Skeletal muscle satellite cell (primary cell): ENCODE results near the gene ITGAX. TPM values are rescaled to one million over a fixed set of nuclear protein-coding genes. Genes with fewer than 3 reads are reported as not detected.
"Not testable (repeated sequence)": the region's sequence is repeated elsewhere in the genome, so short reads cannot be mapped to it uniquely, and the experiment has no call there.

Experiments used
- H3K27me3 ChIP-seq: 2 replicates; pipeline ENCODE4 v1.7.0; 2013; ENCODE audit warnings: low read length; ENCODE audit not compliant: control insufficient read depth, insufficient read depth
- H3K36me3 ChIP-seq: 2 replicates; pipeline ENCODE4 v1.7.0; 2013; ENCODE audit warnings: mild to moderate bottlenecking, control low read depth, low read length; ENCODE audit not compliant: insufficient read depth
- H3K4me1 ChIP-seq: 2 replicates; pipeline ENCODE4 v1.7.0; 2013; ENCODE audit warnings: low read length; ENCODE audit not compliant: control insufficient read depth, insufficient read depth
- H3K4me2 ChIP-seq: 2 replicates; pipeline ENCODE4 v1.7.0; 2013; ENCODE audit warnings: mild to moderate bottlenecking, low read length
- H3K4me3 ChIP-seq: 2 replicates; pipeline ENCODE4 v1.7.0; 2013; ENCODE audit warnings: low read length
- H3K9ac ChIP-seq: 2 replicates; pipeline ENCODE4 v1.7.0; 2013; ENCODE audit warnings: mild to moderate bottlenecking, low read depth, low read length, moderate library complexity
- H3K9me3 ChIP-seq: replicated peaks from 2 replicates; pipeline ENCODE4 v1.7.0; 2013; ENCODE audit warnings: mild to moderate bottlenecking, control low read depth, low read length
- total RNA-seq: library from RNA; depleted of rRNA; stranded (reverse); fragments of >200 nt; gene quantifications from 2 replicates; pipeline ENCODE4 v1.2.3, GENCODE V29; 2012; rRNA removed

The ITGAX gene
- 2.0 and 4.3 TPM in 2 replicates for total RNA-seq

DNA sequence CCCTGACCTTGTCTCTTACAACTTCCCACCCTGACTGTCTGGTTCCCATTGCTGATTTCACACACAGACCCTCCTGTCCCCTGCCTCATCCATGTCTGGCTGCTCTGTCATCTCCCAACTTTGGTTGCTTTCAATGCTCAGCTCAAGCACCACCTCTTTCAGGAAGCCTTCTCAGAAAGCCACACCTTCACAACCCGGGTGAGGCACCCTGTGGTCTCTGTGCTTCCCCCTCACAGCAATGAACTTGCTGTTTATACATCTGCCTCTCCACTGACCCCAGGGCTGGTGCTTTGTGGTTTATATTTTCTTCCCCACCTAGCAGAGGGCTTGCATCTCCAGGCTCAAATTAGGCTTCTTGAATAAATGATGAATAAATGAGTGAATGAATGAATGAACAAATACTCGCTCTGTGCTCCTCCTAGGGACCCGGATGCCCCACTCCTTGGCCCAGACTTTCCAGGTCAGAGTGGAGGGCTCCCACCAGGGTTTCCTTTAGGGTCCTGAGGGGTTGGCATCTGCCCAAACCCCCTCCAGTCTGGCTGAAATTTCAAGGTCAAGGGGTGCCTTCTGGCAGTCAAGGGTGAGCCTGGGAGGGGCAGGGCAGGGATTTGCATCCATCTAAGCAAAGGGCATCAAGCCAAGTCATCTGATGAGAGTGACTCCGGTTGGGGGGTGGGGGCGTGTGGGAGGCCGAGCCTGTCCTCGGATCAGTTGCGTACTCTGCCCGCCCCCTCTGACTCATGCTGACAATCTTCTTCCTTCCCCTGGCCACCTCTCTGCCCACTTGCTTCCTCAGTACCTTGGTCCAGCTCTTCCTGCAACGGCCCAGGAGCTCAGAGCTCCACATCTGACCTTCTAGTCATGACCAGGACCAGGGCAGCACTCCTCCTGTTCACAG, at the start of gene ITGAX:
Gene ITGAX (plus strand): TSS at position 783 of the 898 bp plus-strand sequence. CDS start 79 bp downstream, at position 862.
- peaks cover 4% of the 10 kb centered on the region for H3K27me3 ChIP-seq
- no peaks in the 10 kb centered on the region for H3K9me3 ChIP-seq
- no peak within 1 kb of the TSS for H3K9ac ChIP-seq
- H3K4me2 ChIP-seq = no peak within 1 kb of the TSS
- no peaks in the 10 kb centered on the region for H3K36me3 ChIP-seq
- no peak within 1 kb of the TSS for H3K4me3 ChIP-seq
- H3K4me1 ChIP-seq = peaks cover 5% of the 10 kb centered on the region

DNA sequence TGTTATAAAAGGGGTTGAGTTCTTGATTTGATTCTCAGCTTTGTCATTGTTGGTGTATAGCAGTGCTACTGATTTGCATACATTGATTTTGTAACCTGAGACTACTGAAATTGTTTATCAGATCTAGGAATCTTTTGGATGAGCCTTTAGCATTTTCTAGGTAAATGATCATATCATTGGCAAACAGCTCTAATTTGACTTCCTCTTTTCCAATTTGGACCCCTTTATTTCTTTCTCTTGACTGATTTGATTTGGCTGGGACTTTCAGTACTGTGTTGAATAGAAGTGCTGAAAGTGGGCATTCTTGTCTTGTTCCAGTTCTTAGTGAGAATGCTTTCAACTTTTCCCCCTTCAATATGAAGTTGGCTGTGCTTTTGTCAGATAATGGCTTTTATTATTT, 49.8 kb upstream of the ITGAX start:
- H3K9me3 ChIP-seq = no peaks in the 10 kb centered on the region
- no peak overlapping the region for H3K4me2 ChIP-seq
- no peak overlapping the region for H3K9ac ChIP-seq
- H3K4me3 ChIP-seq = no peak overlapping the region
- no peaks in the 10 kb centered on the region for H3K4me1 ChIP-seq
- H3K36me3 ChIP-seq = no peaks in the 10 kb centered on the region
- H3K27me3 ChIP-seq = no peaks in the 10 kb centered on the region

DNA sequence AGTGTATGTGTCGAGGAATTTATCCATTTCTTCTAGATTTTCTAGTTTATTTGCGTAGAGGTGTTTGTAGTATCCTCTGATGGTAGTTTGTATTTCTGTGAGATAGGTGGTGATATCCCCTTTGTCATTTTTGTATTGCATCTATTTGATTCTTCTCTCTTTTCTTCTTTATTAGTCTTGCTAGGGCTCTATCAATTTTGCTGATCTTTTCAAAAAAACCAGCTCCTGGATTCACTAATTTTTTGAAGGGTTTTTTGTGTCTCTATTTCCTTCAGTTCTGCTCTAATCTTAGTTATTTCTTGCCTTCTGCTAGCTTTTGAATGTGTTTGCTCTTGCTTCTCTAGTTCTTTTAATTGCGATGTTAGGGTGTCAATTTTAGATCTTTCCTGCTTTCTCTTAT, 46.6 kb upstream of the ITGAX start:
- H3K4me3 ChIP-seq, H3K4me1 ChIP-seq, H3K27me3 ChIP-seq, H3K4me2 ChIP-seq, H3K36me3 ChIP-seq, H3K9ac ChIP-seq, H3K9me3 ChIP-seq: not testable (repeated sequence)

DNA sequence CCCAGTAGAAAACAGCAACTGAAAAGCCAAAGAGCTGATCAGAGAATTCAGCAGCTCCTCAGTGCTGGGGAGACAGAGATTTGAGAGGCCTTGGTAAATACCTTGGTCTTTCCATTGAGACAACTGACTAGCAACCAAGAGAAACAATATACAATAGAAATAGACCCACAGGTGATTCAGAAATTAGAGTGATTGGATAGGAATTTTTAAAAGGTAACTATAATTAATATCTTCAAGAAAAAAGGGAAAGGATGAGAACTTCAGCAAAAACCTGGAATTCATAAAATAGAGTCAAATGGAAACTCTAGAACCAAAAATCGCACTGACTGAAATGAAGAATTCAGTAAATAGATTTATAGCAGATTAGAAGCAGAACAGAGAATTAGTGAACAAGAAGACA, 32.5 kb upstream of the ITGAX start:
- no peak overlapping the region for H3K4me2 ChIP-seq
- no peak overlapping the region for H3K9ac ChIP-seq
- no peaks in the 10 kb centered on the region for H3K36me3 ChIP-seq
- peaks cover 6% of the 10 kb centered on the region for H3K9me3 ChIP-seq
- H3K27me3 ChIP-seq = peaks cover 5% of the 10 kb centered on the region
- no peak overlapping the region for H3K4me3 ChIP-seq
- no peaks in the 10 kb centered on the region for H3K4me1 ChIP-seq

DNA sequence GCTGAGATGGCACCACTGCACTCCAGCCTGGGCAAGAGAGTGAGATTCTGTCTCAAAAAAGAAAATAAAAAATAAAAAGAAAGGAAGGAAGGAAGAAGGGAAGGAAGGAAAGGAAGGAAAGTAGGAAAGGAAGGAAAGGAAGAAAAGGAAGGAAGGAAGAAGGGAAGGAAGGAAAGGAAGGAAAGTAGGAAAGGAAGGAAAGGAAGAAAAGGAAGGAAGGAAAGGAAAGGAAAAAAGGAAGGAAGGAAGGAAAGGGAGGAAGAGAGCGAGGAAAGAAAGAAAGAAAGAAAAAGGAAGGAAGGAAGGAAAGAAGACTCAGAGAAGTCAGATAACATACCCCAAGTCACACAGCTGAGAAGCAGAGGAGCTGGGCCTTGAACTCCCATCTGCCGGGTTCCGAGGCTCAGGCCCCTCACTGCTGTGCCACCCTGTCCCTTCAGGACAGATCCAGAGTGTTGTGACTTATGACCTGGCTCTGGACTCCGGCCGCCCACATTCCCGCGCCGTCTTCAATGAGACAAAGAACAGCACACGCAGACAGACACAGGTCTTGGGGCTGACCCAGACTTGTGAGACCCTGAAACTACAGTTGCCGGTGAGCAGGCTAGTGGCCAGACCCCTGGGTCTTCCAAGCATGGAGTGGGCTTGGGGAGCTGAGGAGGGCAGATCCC, 30.9 kb upstream of the ITGAX start:
- no peak overlapping the region for H3K4me3 ChIP-seq
- H3K4me1 ChIP-seq = no peaks in the 10 kb centered on the region
- peaks cover 6% of the 10 kb centered on the region for H3K9me3 ChIP-seq
- H3K9ac ChIP-seq = no peak overlapping the region
- peaks cover 5% of the 10 kb centered on the region for H3K27me3 ChIP-seq
- H3K36me3 ChIP-seq = no peaks in the 10 kb centered on the region
- no peak overlapping the region for H3K4me2 ChIP-seq

DNA sequence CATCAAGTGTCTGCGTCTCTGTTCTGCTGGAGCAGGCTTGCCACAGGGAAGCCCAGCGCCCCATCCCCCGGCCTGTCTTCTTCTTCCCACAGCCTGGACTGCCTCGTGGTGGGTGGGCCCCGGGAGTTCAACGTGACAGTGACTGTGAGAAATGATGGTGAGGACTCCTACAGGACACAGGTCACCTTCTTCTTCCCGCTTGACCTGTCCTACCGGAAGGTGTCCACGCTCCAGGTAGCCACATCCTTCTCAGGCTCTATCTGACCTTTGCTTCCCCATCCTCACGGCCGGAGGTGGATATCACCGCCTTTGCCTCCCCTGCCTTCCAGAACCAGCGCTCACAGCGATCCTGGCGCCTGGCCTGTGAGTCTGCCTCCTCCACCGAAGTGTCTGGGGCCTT, 29.8 kb upstream of the ITGAX start:
- H3K36me3 ChIP-seq = no peaks in the 10 kb centered on the region
- peaks cover 16% of the 10 kb centered on the region for H3K27me3 ChIP-seq
- H3K9me3 ChIP-seq = peaks cover 6% of the 10 kb centered on the region
- H3K4me1 ChIP-seq = no peaks in the 10 kb centered on the region
- H3K9ac ChIP-seq = no peak overlapping the region
- no peak overlapping the region for H3K4me2 ChIP-seq
- no peak overlapping the region for H3K4me3 ChIP-seq

DNA sequence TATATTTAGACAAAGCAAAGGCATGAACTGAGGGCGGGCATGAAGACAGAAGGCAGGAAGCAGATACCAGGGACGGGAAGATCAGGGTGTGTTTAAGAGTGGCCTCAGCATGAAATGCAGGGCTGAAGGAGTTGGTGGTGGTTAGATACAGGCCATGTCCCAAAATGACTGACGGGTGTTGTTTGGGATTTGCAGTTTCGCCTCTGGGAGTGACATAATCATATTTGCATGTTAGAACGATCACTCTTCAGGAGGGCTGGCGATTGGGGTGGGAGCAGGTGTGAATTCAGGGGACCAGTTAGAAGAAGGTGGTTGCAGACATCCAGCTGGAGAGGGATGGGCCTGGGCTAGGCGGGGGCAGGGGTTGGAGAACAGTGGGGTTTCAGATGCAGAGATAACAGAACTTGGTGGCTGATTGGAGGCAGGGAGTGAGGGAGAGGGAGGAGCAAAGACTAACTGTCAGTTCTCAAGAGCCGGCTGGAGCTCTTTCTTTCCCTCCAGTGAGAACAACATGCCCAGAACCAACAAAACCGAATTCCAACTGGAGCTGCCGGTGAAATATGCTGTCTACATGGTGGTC, 27.2 kb upstream of the ITGAX start:
- H3K4me2 ChIP-seq = no peak overlapping the region
- no peak overlapping the region for H3K4me3 ChIP-seq
- peaks cover 34% of the 10 kb centered on the region for H3K27me3 ChIP-seq
- H3K9ac ChIP-seq = no peak overlapping the region
- peaks cover under 1% of the 10 kb centered on the region for H3K9me3 ChIP-seq
- H3K36me3 ChIP-seq = no peaks in the 10 kb centered on the region
- H3K4me1 ChIP-seq = no peaks in the 10 kb centered on the region

DNA sequence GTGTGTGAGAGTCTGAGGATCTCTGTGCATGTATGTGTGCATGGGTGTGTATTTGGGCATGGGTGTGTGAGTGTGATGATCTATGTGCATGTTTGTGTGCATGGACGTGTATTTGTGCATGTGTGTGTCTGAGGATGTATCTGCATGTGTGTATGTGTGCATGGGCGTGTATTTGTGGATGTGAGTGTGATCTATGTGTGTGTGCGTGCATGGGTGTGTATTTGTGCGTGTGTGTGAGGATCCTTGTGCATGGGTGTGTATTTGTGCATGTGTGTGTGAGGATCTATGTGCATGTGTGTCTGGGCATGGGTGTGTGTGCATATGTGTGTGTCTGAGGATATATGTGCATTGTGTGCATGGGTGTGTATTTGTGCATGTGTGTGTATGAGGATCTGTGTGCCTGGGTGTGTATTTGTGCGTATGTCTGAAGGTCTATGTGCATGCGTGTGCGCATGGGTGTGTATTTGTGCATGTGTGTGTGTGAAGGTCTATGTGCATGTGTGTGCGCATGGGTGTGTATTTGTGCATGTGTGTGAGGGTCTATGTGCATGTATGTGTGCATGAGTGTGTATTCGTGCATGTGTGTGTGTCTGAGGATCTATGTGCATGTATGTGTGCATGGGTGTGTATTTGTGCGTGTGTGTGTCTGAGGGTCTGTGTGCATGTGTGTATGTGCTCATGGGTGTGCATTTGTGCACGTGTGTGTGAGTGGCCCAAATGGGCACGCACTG, 26.5 kb upstream of the ITGAX start:
- peaks cover 34% of the 10 kb centered on the region for H3K27me3 ChIP-seq
- H3K9me3 ChIP-seq = no peaks in the 10 kb centered on the region
- no peak overlapping the region for H3K9ac ChIP-seq
- H3K36me3 ChIP-seq = no peaks in the 10 kb centered on the region
- no peaks in the 10 kb centered on the region for H3K4me1 ChIP-seq
- H3K4me3 ChIP-seq = no peak overlapping the region
- H3K4me2 ChIP-seq = no peak overlapping the region

DNA sequence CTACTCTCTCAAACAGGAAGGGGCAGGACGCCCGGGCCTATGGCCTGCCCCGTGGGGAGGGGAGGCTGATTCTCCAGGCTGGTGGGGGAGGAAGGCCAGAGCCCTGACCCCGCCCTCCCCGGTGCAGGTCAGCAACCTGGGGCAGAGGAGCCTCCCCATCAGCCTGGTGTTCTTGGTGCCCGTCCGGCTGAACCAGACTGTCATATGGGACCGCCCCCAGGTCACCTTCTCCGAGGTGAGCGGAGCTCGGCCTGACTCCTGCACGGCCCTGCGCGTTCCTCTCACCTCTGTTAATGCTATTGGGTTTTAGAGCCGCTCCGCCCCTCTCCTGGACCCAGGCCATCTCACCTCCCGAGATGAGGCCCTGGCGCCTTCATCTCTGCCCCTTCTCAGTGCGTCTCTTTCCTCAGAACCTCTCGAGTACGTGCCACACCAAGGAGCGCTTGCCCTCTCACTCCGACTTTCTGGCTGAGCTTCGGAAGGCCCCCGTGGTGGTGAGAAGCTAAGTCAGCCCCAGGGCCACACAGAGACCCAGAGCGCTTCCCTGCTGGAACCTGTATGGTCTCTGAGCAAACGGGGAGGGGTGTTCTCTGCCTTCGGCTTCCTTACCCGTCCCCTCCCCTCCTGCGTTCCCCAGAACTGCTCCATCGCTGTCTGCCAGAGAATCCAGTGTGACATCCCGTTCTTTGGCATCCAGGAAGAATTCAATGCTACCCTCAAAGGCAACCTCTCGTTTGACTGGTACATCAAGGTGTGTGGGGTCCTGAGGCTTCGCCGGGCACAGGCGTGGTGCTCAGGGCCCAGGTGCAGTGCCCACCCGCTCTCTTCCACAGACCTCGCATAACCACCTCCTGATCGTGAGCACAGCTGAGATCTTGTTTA, 25.1 kb upstream of the ITGAX start:
- Histone ChIP-seq H3K36me3 (no peaks in the 10 kb centered on the region), H3K4me1 (no peaks in the 10 kb centered on the region), H3K4me2 (no peak overlapping the region), H3K9me3 (no peaks in the 10 kb centered on the region), H3K9ac (no peak overlapping the region), H3K4me3 (no peak overlapping the region), H3K27me3 (peaks cover 35% of the 10 kb centered on the region)

DNA sequence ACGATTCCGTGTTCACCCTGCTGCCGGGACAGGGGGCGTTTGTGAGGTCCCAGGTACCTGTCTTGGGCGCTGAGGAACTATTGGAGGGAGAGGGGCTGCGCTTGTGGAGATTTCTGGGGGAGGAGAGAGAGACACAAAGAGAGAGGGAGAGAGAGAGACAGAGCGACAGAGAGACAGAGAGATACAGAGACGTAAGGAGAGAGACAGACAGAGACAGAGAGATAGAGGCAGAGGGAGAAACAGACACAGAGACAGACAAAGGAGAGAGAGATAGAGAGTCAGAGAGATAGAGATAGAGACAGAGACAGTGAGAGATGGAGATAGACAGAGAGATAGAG, 24.5 kb upstream of the ITGAX start:
- H3K36me3 ChIP-seq = no peaks in the 10 kb centered on the region
- H3K9me3 ChIP-seq = no peaks in the 10 kb centered on the region
- no peaks in the 10 kb centered on the region for H3K4me1 ChIP-seq
- H3K4me2 ChIP-seq = no peak overlapping the region
- H3K27me3 ChIP-seq = peaks cover 41% of the 10 kb centered on the region
- H3K9ac ChIP-seq = no peak overlapping the region
- no peak overlapping the region for H3K4me3 ChIP-seq
